Measurements from ENCODE around the gene C4BPA. TPM values are rescaled to one million over a fixed set of nuclear protein-coding genes. Genes with fewer than 3 reads are reported as not detected.

Gene C4BPA
- total and polyA plus RNA-seq, 2 of the 8 experiments (the other 6 are each of a cell fraction or from before 2014, with no cell fraction given) = not detected

DNA sequence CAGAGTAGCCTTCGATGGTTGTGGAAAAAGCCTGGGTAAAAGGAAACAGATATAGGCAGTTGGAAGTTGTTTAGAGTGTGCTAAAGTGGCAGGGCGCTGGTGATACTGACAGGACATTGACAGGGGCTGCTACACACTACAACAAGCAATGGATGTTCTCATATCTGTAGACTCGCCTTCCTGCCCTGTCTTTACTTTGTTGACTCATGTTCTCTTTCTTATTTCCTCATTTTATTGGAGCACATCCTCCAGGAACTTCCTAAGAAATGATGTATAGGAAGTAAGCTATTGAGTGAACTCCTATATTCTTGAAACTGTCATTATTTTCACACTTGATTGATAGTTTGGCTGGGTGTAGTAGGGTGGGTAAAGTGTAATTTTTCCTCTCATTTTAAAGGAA is 51.0 kb downstream of the C4BPA start (continued):
- TF ChIP-seq, protein P1, sequence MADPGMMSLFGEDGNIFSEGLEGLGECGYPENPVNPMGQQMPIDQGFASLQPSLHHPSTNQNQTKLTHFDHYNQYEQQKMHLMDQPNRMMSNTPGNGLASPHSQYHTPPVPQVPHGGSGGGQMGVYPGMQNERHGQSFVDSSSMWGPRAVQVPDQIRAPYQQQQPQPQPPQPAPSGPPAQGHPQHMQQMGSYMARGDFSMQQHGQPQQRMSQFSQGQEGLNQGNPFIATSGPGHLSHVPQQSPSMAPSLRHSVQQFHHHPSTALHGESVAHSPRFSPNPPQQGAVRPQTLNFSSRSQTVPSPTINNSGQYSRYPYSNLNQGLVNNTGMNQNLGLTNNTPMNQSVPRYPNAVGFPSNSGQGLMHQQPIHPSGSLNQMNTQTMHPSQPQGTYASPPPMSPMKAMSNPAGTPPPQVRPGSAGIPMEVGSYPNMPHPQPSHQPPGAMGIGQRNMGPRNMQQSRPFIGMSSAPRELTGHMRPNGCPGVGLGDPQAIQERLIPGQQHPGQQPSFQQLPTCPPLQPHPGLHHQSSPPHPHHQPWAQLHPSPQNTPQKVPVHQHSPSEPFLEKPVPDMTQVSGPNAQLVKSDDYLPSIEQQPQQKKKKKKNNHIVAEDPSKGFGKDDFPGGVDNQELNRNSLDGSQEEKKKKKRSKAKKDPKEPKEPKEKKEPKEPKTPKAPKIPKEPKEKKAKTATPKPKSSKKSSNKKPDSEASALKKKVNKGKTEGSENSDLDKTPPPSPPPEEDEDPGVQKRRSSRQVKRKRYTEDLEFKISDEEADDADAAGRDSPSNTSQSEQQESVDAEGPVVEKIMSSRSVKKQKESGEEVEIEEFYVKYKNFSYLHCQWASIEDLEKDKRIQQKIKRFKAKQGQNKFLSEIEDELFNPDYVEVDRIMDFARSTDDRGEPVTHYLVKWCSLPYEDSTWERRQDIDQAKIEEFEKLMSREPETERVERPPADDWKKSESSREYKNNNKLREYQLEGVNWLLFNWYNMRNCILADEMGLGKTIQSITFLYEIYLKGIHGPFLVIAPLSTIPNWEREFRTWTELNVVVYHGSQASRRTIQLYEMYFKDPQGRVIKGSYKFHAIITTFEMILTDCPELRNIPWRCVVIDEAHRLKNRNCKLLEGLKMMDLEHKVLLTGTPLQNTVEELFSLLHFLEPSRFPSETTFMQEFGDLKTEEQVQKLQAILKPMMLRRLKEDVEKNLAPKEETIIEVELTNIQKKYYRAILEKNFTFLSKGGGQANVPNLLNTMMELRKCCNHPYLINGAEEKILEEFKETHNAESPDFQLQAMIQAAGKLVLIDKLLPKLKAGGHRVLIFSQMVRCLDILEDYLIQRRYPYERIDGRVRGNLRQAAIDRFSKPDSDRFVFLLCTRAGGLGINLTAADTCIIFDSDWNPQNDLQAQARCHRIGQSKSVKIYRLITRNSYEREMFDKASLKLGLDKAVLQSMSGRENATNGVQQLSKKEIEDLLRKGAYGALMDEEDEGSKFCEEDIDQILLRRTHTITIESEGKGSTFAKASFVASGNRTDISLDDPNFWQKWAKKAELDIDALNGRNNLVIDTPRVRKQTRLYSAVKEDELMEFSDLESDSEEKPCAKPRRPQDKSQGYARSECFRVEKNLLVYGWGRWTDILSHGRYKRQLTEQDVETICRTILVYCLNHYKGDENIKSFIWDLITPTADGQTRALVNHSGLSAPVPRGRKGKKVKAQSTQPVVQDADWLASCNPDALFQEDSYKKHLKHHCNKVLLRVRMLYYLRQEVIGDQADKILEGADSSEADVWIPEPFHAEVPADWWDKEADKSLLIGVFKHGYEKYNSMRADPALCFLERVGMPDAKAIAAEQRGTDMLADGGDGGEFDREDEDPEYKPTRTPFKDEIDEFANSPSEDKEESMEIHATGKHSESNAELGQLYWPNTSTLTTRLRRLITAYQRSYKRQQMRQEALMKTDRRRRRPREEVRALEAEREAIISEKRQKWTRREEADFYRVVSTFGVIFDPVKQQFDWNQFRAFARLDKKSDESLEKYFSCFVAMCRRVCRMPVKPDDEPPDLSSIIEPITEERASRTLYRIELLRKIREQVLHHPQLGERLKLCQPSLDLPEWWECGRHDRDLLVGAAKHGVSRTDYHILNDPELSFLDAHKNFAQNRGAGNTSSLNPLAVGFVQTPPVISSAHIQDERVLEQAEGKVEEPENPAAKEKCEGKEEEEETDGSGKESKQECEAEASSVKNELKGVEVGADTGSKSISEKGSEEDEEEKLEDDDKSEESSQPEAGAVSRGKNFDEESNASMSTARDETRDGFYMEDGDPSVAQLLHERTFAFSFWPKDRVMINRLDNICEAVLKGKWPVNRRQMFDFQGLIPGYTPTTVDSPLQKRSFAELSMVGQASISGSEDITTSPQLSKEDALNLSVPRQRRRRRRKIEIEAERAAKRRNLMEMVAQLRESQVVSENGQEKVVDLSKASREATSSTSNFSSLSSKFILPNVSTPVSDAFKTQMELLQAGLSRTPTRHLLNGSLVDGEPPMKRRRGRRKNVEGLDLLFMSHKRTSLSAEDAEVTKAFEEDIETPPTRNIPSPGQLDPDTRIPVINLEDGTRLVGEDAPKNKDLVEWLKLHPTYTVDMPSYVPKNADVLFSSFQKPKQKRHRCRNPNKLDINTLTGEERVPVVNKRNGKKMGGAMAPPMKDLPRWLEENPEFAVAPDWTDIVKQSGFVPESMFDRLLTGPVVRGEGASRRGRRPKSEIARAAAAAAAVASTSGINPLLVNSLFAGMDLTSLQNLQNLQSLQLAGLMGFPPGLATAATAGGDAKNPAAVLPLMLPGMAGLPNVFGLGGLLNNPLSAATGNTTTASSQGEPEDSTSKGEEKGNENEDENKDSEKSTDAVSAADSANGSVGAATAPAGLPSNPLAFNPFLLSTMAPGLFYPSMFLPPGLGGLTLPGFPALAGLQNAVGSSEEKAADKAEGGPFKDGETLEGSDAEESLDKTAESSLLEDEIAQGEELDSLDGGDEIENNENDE (IDR thresholded peaks at IDR 0.05; ENCODE audit: insufficient replicate concordance, low read length) = no peak
- TF ChIP-seq BRCA1 (IDR thresholded peaks at IDR 0.05; ENCODE audit: low read depth, low read length) (no peak), RAD21 (IDR thresholded peaks at IDR 0.05 in 1 of 2, conservative IDR thresholded peaks at IDR 0.05 in 1 of 2; ENCODE audit: low read depth in 2 of 2, low read length in 2 of 2) (no peak), NANOG (IDR thresholded peaks at IDR 0.05; ENCODE audit: insufficient read depth, low read depth, low read length, poor library complexity, severe bottlenecking) (no peak), RXRA (IDR thresholded peaks at IDR 0.05; ENCODE audit: insufficient read depth, low read depth, low read length) (no peak), SUZ12 (IDR thresholded peaks at IDR 0.05; ENCODE audit: low read length) (no peak), CREB1 (IDR thresholded peaks at IDR 0.05) (no peak), JUND (IDR thresholded peaks at IDR 0.05; ENCODE audit: low read length) (no peak)
